ENCODE measurements around the gene HOXA11.

Gene HOXA11

DNA sequence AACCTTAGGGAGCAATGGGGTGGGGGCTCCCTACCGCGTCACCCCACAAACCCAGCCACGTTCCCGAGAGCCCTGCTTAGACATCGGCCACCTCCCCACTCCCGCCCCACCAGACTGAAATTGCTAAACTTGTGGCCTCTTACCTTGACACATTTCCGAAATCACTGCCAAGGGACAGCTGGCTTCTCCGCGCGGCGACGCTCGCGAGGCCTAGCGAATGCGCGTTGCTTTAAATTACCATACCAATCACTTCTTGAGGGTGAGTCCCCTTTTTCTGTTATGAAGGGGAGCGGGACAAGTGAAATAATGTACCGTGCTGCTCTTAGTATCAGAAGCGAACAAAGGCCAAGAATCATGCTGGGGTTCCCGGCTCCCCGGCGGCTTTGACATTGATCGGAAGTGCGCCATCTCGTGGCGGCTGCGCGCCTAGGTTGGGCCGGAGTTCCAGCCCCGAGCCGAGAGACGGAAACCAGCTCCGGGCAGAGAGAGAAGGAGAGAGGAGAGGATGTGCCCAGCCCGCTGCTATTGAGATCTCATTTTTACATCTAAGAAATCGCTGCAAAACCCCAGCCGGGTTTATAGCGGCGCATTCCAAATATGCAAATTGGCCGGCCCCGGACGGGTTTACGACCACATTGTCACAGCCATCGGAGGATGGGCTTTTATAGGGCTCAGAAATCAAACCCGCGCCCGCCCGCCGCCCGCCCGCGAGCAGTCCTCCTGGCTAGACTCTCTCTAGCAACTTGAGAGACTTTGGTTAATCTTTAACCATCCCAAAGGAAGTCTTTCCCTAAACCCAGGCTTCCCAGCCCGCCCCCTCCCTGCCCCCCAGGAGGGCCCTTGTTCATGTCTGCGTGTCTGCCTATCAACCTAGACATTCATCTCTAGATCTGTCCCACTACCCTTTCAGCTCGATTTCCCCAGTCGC, 5.3 kb downstream of the HOXA11 start:
- DNase-seq, result no peak

GRCh38 chr7:27179030-27179429, 6.0 kb downstream of the HOXA11 start:
- DNase-seq, result no peak

DNA sequence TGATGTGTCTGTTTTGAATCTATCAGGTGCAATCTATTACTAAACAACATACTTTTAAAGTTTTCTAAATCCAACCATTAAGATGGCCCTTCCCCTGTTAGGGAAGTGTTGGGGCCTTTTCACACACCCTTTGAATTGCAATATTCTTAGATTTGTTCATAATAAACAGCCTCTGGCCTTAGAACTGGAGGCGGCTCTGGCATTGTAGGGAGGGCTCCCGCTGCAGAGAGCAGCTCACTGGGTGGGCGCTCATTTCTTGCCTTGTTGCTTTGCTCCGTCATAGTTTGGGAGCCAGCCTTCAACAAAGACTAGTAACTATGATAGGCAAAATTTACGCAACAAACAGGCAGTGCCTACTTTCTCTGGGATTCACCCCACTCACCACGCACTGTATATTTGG, 6.7 kb downstream of the HOXA11 start:
- no peak for DNase-seq

DNA sequence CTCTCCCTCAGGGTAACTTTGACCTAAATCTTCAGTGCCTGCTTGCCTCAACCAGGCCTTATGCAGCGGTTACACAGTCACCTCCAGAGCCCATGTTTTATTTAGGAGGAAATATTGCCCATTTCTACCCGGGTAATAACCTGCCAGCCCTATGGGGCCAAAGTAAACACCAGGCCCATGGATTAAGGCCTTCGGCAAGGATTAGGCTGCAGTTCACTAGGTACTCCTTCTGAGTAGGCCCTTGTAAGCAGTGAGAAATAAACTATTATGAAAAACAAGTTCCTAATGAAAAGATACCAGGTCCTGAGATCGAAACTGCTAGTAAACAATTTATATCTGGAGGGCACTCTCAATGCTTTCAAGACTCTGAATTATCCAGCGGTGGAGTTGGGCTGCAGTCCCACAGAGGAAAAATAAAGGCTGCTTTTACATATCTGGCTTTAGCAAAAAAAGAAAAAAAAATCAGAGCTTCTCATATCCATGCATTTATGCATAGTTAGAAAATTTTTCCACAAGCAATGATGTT, 7.2 kb downstream of the HOXA11 start:
- no peak for DNase-seq

- no peak for DNase-seq
Observed at GRCh38 chr7:27176962-27177794, 7.9 kb downstream of the HOXA11 start.

DNA sequence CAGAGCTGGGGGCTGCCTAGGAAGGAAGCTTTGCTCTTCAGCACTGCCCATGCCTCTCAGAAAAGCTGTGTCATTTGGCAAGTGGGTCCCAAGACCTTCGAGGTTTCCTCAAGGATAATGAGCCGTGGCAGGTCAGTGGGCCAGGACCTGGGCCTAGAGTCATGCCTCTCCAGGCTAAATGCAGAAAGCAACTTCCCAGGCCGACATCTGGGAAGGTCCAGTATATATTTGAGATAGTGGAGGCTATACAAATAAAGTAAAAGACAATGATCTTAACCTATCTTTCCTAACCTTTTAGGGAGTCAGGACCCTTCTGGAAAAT, 8.5 kb downstream of the HOXA11 start:
- no peak for DNase-seq

DNA sequence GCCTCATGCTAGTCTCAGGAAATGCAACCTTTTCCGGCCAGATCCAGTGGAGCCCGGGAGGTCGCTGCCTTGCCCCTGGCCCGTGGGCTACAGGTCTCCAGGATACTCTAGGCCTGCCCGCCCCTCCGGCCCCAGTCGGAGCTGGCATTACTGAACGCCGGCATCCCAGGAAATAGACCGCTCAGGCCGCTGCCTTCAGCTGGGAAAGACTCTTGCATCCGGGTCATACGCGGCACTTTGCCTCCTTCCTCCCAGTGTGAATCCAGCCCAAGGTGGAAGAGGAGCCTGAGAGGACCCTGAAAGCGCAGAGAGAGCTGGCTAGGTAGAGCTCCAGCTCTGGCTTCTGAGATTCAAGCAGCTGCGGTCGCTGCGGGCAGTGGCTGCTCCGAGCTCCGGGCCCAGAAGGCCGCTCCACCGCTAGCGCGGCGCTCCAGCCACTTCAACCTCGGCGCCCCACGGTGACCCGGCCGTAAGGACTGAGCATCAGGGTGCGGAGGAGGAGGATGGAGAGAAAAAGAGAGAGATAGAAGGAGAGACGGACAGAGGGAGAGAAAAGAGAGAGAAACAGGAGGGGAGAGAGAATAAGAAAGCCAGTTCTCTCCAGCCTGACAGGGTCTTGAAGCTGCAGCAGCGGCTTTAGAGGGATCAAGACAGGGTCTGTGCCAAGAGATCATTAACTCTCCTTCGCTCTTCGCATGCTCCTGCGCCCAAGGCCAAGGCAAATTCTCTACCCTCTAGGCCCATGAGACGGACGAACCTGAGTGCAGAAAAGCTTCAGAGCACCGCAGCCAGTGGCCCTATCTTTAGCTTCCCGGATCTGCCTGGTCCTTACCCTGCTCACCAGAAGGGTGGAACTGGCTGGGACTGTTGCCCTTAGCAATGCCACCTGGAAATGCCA, 9.2 kb downstream of the HOXA11 start:
- DNase-seq, result no peak

- DNase-seq, result no peak
Observed at GRCh38 chr7:27174874-27175625, 10.0 kb downstream of the HOXA11 start.

DNA sequence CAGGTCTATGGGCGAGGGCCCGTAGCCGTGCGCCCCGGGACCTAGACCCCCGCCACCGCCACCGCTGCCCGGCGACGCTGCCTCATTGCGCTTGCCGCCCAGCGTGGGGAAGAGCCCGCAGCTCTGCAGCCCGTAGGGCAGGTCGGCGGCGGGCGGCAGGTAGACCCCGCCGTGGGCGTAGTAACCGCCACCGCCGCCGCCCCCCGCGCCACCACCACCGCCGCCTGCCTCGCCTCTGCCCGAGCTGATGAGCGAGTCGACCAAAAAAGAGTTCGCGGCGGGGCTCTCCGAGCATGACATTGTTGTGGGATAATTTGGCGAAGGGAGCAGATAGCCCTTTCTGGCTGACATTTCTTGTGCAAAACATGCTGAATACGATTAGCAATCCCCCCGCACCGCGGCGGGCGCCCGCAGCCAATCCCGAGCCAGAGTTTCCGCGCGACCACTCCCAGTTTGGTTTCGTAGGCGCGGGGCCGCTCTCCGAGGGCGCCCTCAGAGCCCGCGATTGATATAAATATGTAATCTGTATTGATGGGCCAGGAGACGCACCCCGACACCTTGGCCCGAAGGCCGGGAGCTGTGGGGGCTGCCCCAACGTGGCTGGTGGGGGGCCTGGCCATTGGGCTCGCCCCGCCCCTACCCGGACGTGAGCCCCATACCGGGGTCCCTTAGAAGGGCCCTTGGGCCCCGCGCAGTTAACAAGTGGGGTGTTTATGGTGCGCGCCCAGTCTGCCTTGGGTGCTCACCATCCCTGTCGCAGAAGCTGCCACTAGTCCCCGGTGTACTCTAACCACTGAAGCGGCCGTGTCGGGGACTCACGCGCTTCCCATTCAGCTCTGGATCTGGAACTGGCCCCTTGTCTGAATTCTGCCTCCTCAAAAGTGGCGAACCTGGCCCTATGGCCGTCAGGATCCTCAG, 10.8 kb downstream of the HOXA11 start, which contains the start of gene HOXA10:
HOXA10 (minus strand) TSS at position 365 of the 918 bp plus-strand sequence; CDS start at position 351, 14 bp downstream.
- DNase-seq, result peak; percentile 36

GRCh38 chr7:27173511-27173955, 11.5 kb downstream of the HOXA11 start:
- DNase-seq, result peak; percentile 64

DNA sequence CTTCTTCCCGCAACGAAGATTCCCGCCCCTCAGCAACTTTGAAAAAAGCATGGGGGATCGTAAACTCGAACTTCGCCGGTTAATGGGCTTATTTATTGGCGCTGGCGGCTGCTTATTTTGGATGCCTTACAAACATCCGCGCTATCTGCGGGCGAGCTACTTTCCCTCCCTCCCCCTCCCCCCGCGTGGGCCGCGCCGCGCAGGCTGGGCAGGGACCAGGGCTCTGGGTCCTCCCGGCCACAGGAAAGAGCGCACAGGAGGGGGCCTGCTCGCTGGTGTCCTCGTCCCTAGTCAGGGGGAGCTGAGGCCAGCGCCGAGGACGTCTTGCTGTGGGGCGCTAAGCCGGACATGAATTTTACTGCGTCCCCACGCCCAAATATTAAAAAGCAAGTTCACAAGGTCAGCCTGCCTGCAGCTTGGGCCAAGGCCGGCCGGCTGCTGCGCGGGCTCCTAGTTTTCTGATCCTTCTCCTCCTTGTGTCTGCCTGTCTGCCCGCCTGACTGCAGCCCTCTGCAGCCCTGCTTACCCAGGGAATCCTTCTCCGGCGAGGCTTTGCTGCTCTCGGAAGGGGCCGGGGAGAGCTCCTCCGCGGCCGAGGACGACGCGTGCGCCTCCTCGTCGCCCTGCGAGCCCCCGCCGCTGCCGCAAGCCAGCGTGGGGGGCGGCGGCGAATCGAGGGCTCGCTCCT, 12.1 kb downstream of the HOXA11 start:
- peak; percentile 74 for DNase-seq

- no peak for DNase-seq
Observed at GRCh38 chr7:27172315-27172774, 12.7 kb downstream of the HOXA11 start.

GRCh38 chr7:27171637-27172314, 13.3 kb downstream of the HOXA11 start:
- peak; percentile 50 for DNase-seq

GRCh38 chr7:27171325-27171636, 13.8 kb downstream of the HOXA11 start:
- no peak for DNase-seq

GRCh38 chr7:27170426-27171324, 14.4 kb downstream of the HOXA11 start:
- DNase-seq, result no peak

GRCh38 chr7:27169658-27170425, 15.2 kb downstream of the HOXA11 start:
- DNase-seq, result peak; percentile 85

GRCh38 chr7:27168265-27168947, 16.6 kb downstream of the HOXA11 start:
- DNase-seq, result peak; percentile 85

Data from COR-L47 (cell line).